ENCODE results near the gene AHNAK. TPM values are rescaled to one million over a fixed set of nuclear protein-coding genes. Genes with fewer than 3 reads are reported as not detected.
A peak's percentile ranks its signal among the peaks of the same experiment; 100 is the strongest.

Gene AHNAK
- total and polyA plus RNA-seq, 2 of the 8 experiments (the other 6 are each of a cell fraction or from before 2014, with no cell fraction given): 2.0 to 5.8 TPM

GRCh38 chr11:62548545-62549335, 2.1 kb upstream of the AHNAK start:
- H3K9me3 ChIP-seq (ENCODE audit: insufficient read depth in 2 of 2, low read depth in 1 of 2, low read length in 1 of 2): no peaks in the 10 kb centered on the region
- no peak overlapping the region for H3K9ac ChIP-seq (replicated peaks in 1 of 4; ENCODE audit: extremely low read depth in 1 of 4, low read depth in 3 of 4, low read length in 3 of 4)
- H2BK15ac ChIP-seq (ENCODE audit: low read length): no peak overlapping the region
- no peak overlapping the region for H3K4ac ChIP-seq (replicated peaks; ENCODE audit: insufficient read length, low read depth, low read length)
- H2BK120ac ChIP-seq (replicated peaks; ENCODE audit: low read depth, low read length): no peak overlapping the region
- no peaks in the 10 kb centered on the region for H3K79me2 ChIP-seq (ENCODE audit: control insufficient read depth in 1 of 2, insufficient read depth in 2 of 2, low read length in 2 of 2)
- H3K23ac ChIP-seq (ENCODE audit: insufficient read length): no peak overlapping the region
- H3K27me3 ChIP-seq (replicated peaks in 1 of 4; ENCODE audit: control insufficient read depth in 3 of 4, extremely low read depth in 1 of 4, insufficient read depth in 3 of 4, low read length in 3 of 4): peaks cover 27 to 56% (median 51%) of the 10 kb centered on the region in 4 experiments
- no peak overlapping the region for H2BK5ac ChIP-seq (ENCODE audit: low read depth, low read length)
- no peak overlapping the region; a peak in 1 of 4 replicates for H3K4me2 ChIP-seq (ENCODE audit: insufficient read depth in 1 of 2, low read depth in 2 of 2, low read length in 2 of 2)
- FAIRE-seq (no peak), DNase-seq (ENCODE audit: low read depth in 1 of 2, low spot score in 2 of 2) (no peak)
- H3K56ac ChIP-seq (replicated peaks; ENCODE audit: insufficient read length, low read depth, low read length): no peak overlapping the region
- no peak overlapping the region for H4K91ac ChIP-seq (replicated peaks; ENCODE audit: insufficient read length, low read length)
- 85% methylated on average over 17 of the region's 17 CpGs; no CpG with 5 or more reads in 1 of the 2 experiments for WGBS, 2 experiments (ENCODE audit: extremely low coverage in 1 of 2, insufficient coverage in 1 of 2, insufficient read length in 1 of 2, insufficient replicate concordance in 2 of 2, low coverage in 1 of 2, low lambda C conversion rate in 2 of 2, missing lambda C conversion rate in 1 of 2)
- H3K14ac ChIP-seq (ENCODE audit: insufficient read length): no peak overlapping the region
- POLR2A ChIA-PET (ENCODE audit: partially characterized antibody): interaction anchor here (1.5 to 20.3 kb wide), 3 partner anchors 20 to 53 kb away, joined by 3 to 336 read pairs (median 5); partner anchors contain the start of genes EEF1G and MTA2
- 0 out of 2 replicates have a peak overlapping the region, but pooled peaks have one; percentile 10 for H2AK5ac ChIP-seq (ENCODE audit: low read depth, low read length)
- no peaks in the 10 kb centered on the region for H3K36me3 ChIP-seq (ENCODE audit: control insufficient read depth in 2 of 4, insufficient read depth in 4 of 4, low read length in 3 of 4)
- H3K79me1 ChIP-seq (ENCODE audit: low read depth, low read length): 0 out of 2 replicates have a peak, but pooled peaks cover 3% of the 10 kb centered on the region
- peaks cover 26% of the 10 kb centered on the region for H3K23me2 ChIP-seq (ENCODE audit: low read depth, low read length)
- H2BK12ac ChIP-seq (ENCODE audit: low read depth, low read length): no peak overlapping the region; the same call in 1 of the 2 replicates
- no peak overlapping the region for H4K5ac ChIP-seq (ENCODE audit: insufficient read length, low read depth, low read length)
- H3K4me3 ChIP-seq (ENCODE audit: extremely low read depth in 1 of 4, insufficient read depth in 2 of 4, low read depth in 3 of 4, low read length in 4 of 4): no peak overlapping the region
- H3K27ac ChIP-seq (ENCODE audit: low read depth, low read length): no peak overlapping the region
- H2BK20ac ChIP-seq (ENCODE audit: low read length): no peak overlapping the region
- H2AFZ ChIP-seq (ENCODE audit: low read length): no peak overlapping the region
- peaks cover 2 to 9% of the 10 kb centered on the region in 2 experiments for H4K20me1 ChIP-seq (replicated peaks in 1 of 2; ENCODE audit: control insufficient read depth in 1 of 2, insufficient read depth in 2 of 2, low read length in 2 of 2)
- peaks cover 14 to 42% (median 26%) of the 10 kb centered on the region in 4 experiments for H3K4me1 ChIP-seq (replicated peaks in 1 of 4; ENCODE audit: control insufficient read depth in 3 of 4, insufficient read depth in 4 of 4, low read length in 3 of 4)
- CTCF ChIA-PET (ENCODE audit: partially characterized antibody): interaction anchor here (0.7 to 5.6 kb wide), 10 partner anchors 10 to 209 kb away, joined by 3 to 35 read pairs (median 5); no protein-coding TSS in a partner anchor
- no peak overlapping the region for H3K18ac ChIP-seq (ENCODE audit: extremely low read depth, low read length)
- H4K8ac ChIP-seq (ENCODE audit: extremely low read depth, insufficient read depth, low read length): no peak overlapping the region
- no peak for TF ChIP-seq SRF (IDR thresholded peaks at IDR 0.05; ENCODE audit: low read depth, low read length)
- TF ChIP-seq SP2 (IDR thresholded peaks at IDR 0.05; ENCODE audit: low read length): no peak
- TF ChIP-seq CHD1 (IDR thresholded peaks at IDR 0.05; ENCODE audit: low read depth, low read length): no peak
- no peak for TF ChIP-seq ZNF274 (IDR thresholded peaks at IDR 0.05; ENCODE audit: borderline replicate concordance, extremely low read depth, low read length)
- TF ChIP-seq EGR1 (IDR thresholded peaks at IDR 0.05; ENCODE audit: borderline replicate concordance, low read depth, low read length): no peak
- TF ChIP-seq JUN (IDR thresholded peaks at IDR 0.05; ENCODE audit: low read depth, low read length): no peak
- TF ChIP-seq JUND (IDR thresholded peaks at IDR 0.05; ENCODE audit: low read length): no peak
- no peak for TF ChIP-seq NANOG (IDR thresholded peaks at IDR 0.05; ENCODE audit: insufficient read depth, low read depth, low read length, poor library complexity, severe bottlenecking)
- no peak for TF ChIP-seq TAF1 (IDR thresholded peaks at IDR 0.05; ENCODE audit: low read depth, low read length)
- TF ChIP-seq MAX (IDR thresholded peaks at IDR 0.05): no peak
- TF ChIP-seq TAF7 (optimal IDR thresholded peaks at IDR 0.05; ENCODE audit: borderline replicate concordance, low read depth, low read length): no peak
- TF ChIP-seq BCL11A (IDR thresholded peaks at IDR 0.05; ENCODE audit: low read depth in 2 of 2, low read length in 2 of 2): no peak
